WTC11 (cell line): ENCODE measurements around the gene TMEM221.

Experiments
- FOXK1 ChIP-seq: sonication (generic); formaldehyde crosslinking; IDR thresholded peaks from 2 replicates; pipeline ENCODE4 v1.8.0; 2022; ENCODE audit warnings: mild to moderate bottlenecking, moderate library complexity, missing genetic modification reagents
- GTF2I ChIP-seq: fragments of 250-450 bp; sonication (Bioruptor Pico); conservative IDR thresholded peaks from 2 replicates; pipeline ENCODE4 v1.4.0; 2021; ENCODE audit warnings: mild to moderate bottlenecking
- KAT7 ChIP-seq: sonication (generic); formaldehyde crosslinking; IDR thresholded peaks from 2 replicates; pipeline ENCODE4 v1.8.1; 2023; ENCODE audit warnings: missing genetic modification reagents, mild to moderate bottlenecking, borderline replicate concordance
- NR1H2 ChIP-seq: sonication (generic); formaldehyde crosslinking; IDR thresholded peaks from 2 replicates; pipeline ENCODE4 v1.9.0; 2021; ENCODE audit warnings: mild to moderate bottlenecking, moderate library complexity, missing genetic modification reagents
- NR3C1 ChIP-seq: sonication (generic); formaldehyde crosslinking; conservative IDR thresholded peaks from 2 replicates; pipeline ENCODE4 v1.8.1; 2023; ENCODE audit warnings: low read depth, mild to moderate bottlenecking, missing genetic modification reagents
- ZNF232 ChIP-seq: sonication (generic); formaldehyde crosslinking; IDR thresholded peaks from 2 replicates; pipeline ENCODE4 v1.8.0; 2022; ENCODE audit warnings: mild to moderate bottlenecking, missing genetic modification reagents
- TF ChIP-seq, protein P1 (sequence below): sonication (generic); formaldehyde crosslinking; IDR thresholded peaks from 2 replicates; pipeline ENCODE4 v1.8.1; 2023; ENCODE audit warnings: mild to moderate bottlenecking, missing genetic modification reagents, moderate library complexity
- TF ChIP-seq, protein P2 (sequence below): fragments of 200-600 bp; IDR thresholded peaks from 2 replicates; pipeline ENCODE4 v1.8.0; 2022; ENCODE audit warnings: antibody characterized with exemption
- TF ChIP-seq, protein P3 (sequence below): sonication (generic); formaldehyde crosslinking; IDR thresholded peaks from 2 replicates; pipeline ENCODE4 v1.8.1; 2023; ENCODE audit warnings: mild to moderate bottlenecking, missing genetic modification reagents
- TF ChIP-seq, protein P4 (sequence below): sonication (generic); formaldehyde crosslinking; IDR thresholded peaks from 2 replicates; pipeline ENCODE4 v1.8.0; 2022; ENCODE audit warnings: mild to moderate bottlenecking, missing genetic modification reagents

DNA sequence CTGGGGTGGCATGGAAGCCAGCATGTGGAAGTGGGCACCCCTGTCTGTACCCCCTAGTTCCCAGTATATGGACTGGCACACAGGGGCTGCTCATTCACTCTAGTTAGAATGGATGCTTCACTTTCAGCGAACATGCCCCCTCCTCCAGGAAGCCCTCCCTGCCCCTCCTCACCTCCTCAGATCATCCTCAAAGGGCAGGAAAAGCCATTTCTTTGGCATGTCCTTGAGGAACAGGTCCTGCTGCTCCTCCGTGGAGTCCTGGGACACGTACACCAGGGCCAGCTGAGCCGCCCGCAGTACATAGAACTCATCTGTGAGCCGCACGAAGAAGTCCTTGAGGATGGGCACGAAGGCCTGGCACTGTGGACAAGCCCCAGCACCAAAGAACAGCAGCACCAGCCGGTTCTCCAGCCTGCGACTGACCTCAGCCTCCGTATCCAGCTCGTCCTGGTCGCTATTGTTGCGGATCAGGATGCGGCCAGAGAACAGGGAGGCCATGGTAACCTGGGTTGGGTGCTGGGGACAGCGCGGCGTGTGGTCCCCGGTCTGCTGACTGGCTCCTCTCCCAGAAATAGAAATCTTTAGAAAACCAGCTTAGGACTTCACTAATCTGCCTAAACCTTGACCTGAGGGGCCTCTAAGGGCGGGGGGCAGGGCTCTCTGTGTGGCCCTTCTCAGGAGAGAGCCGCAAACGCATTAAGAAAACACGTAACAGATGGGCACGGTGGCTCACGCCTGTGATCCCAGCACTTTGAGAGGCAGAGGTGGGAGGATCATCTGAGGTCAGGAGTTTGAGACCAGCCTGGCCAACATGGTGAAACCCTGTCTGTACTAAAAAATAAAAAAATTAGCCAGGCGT, 12.1 kb upstream of the TMEM221 start, which contains the start of gene NXNL1:
- TF ChIP-seq, protein P1, sequence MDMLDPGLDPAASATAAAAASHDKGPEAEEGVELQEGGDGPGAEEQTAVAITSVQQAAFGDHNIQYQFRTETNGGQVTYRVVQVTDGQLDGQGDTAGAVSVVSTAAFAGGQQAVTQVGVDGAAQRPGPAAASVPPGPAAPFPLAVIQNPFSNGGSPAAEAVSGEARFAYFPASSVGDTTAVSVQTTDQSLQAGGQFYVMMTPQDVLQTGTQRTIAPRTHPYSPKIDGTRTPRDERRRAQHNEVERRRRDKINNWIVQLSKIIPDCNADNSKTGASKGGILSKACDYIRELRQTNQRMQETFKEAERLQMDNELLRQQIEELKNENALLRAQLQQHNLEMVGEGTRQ (CRISPR knock-in tag) = no peak
- TF ChIP-seq, protein P2, sequence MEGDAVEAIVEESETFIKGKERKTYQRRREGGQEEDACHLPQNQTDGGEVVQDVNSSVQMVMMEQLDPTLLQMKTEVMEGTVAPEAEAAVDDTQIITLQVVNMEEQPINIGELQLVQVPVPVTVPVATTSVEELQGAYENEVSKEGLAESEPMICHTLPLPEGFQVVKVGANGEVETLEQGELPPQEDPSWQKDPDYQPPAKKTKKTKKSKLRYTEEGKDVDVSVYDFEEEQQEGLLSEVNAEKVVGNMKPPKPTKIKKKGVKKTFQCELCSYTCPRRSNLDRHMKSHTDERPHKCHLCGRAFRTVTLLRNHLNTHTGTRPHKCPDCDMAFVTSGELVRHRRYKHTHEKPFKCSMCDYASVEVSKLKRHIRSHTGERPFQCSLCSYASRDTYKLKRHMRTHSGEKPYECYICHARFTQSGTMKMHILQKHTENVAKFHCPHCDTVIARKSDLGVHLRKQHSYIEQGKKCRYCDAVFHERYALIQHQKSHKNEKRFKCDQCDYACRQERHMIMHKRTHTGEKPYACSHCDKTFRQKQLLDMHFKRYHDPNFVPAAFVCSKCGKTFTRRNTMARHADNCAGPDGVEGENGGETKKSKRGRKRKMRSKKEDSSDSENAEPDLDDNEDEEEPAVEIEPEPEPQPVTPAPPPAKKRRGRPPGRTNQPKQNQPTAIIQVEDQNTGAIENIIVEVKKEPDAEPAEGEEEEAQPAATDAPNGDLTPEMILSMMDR = no peak
- TF ChIP-seq FOXK1 (CRISPR knock-in tag) (no peak), NR3C1 (CRISPR knock-in tag) (no peak), NR1H2 (no peak), GTF2I (CRISPR knock-in tag) (no peak), KAT7 (CRISPR knock-in tag) (no peak), ZNF232 (CRISPR knock-in tag) (no peak)
- TF ChIP-seq, protein P3, sequence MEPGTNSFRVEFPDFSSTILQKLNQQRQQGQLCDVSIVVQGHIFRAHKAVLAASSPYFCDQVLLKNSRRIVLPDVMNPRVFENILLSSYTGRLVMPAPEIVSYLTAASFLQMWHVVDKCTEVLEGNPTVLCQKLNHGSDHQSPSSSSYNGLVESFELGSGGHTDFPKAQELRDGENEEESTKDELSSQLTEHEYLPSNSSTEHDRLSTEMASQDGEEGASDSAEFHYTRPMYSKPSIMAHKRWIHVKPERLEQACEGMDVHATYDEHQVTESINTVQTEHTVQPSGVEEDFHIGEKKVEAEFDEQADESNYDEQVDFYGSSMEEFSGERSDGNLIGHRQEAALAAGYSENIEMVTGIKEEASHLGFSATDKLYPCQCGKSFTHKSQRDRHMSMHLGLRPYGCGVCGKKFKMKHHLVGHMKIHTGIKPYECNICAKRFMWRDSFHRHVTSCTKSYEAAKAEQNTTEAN (CRISPR knock-in tag) = no peak
- TF ChIP-seq, protein P4, sequence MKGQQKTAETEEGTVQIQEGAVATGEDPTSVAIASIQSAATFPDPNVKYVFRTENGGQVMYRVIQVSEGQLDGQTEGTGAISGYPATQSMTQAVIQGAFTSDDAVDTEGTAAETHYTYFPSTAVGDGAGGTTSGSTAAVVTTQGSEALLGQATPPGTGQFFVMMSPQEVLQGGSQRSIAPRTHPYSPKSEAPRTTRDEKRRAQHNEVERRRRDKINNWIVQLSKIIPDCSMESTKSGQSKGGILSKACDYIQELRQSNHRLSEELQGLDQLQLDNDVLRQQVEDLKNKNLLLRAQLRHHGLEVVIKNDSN = no peak
